Stimulated activated memory B cell treated with anti-CD40 and anti-IgM and Interleukin-4, amounts not matched to agents 10 μg/mL and 1 μg/mL and 100 μg/mL, for 72 hours (primary cell): ENCODE data around the gene MAPK10.
A peak's percentile ranks its signal among the peaks of the same experiment; 100 is the strongest.
"Not testable (repeated sequence)": the region's sequence is repeated elsewhere in the genome, so short reads cannot be mapped to it uniquely, and the experiment has no call there.

Experiments
- ATAC-seq: fragments of 150-1000 bp; cut with Tn5 transposase; 2 replicates; pipeline ENCODE4 v1.10.0; 2021
- H3K27ac Mint-ChIP-seq: one replicate; pipeline ENCODE4 v1.8.0; 2022; ENCODE audit warnings: mild to moderate bottlenecking, mixed read lengths
- H3K27me3 Mint-ChIP-seq: one replicate; pipeline ENCODE4 v1.8.0; 2022; ENCODE audit warnings: mixed read lengths
- H3K36me3 Mint-ChIP-seq: one replicate; pipeline ENCODE4 v1.8.0; 2022; ENCODE audit warnings: mixed read lengths
- H3K4me1 Mint-ChIP-seq: one replicate; pipeline ENCODE4 v1.8.0; 2022; ENCODE audit warnings: mixed read lengths
- H3K4me3 Mint-ChIP-seq: one replicate; pipeline ENCODE4 v1.8.0; 2022; ENCODE audit warnings: mild to moderate bottlenecking, moderate library complexity, mixed read lengths
- H3K9me3 Mint-ChIP-seq: one replicate; pipeline ENCODE4 v1.8.0; 2022; ENCODE audit warnings: mixed read lengths

The MAPK10 gene

DNA sequence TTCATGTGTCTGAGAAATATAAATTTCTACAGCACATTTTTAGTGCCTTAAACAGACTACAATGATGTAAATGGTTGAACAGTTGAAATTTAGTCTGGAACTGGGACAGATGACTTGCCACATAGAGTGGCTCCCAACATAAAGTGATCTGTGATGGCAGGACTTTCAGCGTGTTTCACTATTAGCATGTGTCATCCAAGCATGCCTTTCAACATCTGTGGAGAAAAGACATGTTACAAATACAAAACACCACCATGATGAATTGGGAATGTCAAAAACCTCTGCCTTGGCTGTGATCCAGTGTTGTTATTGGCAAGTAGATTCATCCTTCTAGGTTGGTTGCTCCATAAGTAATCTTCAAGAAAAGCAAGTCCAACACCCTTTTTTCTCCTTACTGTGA is 348.7 kb downstream of the MAPK10 start:
- H3K27me3 Mint-ChIP-seq: no peaks in the 10 kb centered on the region
- H3K27ac Mint-ChIP-seq: no peak overlapping the region
- H3K36me3 Mint-ChIP-seq: no peaks in the 10 kb centered on the region
- H3K9me3 Mint-ChIP-seq: no peaks in the 10 kb centered on the region
- no peak for ATAC-seq
- no peak overlapping the region for H3K4me3 Mint-ChIP-seq
- peaks cover 12% of the 10 kb centered on the region for H3K4me1 Mint-ChIP-seq

DNA sequence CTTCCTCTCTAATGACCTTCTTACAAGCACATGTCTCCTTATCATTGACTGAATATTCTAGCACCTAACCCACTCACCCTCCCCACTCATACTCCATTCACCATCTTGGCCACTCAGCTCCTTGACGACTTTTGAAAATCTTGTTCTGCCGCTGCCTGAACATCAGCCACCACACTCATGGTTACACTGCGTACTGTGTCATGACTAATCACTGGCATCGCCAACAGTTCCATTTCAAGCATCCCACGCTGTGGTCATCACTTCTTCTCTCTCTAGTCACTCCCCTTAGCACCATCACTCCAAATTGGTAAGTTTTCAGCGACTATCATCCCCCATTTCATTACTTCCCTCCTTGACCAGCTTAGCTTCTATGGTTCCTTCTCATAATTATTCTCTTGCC is 352.8 kb downstream of the MAPK10 start:
- ATAC-seq: no peak
- peaks cover 17% of the 10 kb centered on the region for H3K36me3 Mint-ChIP-seq
- no peaks in the 10 kb centered on the region for H3K27me3 Mint-ChIP-seq
- no peak overlapping the region for H3K4me3 Mint-ChIP-seq
- H3K27ac Mint-ChIP-seq: no peak overlapping the region
- no peaks in the 10 kb centered on the region for H3K4me1 Mint-ChIP-seq
- no peaks in the 10 kb centered on the region for H3K9me3 Mint-ChIP-seq

GRCh38 chr4:86006057-86006456 is 353.8 kb downstream of the MAPK10 start:
- no peaks in the 10 kb centered on the region for H3K9me3 Mint-ChIP-seq
- H3K27me3 Mint-ChIP-seq: no peaks in the 10 kb centered on the region
- H3K4me1 Mint-ChIP-seq: no peaks in the 10 kb centered on the region
- H3K4me3 Mint-ChIP-seq: no peak overlapping the region
- no peak for ATAC-seq
- H3K27ac Mint-ChIP-seq: no peak overlapping the region
- peaks cover 26% of the 10 kb centered on the region for H3K36me3 Mint-ChIP-seq

GRCh38 chr4:86004030-86004429 is 355.8 kb downstream of the MAPK10 start:
- Mint-ChIP-seq H3K36me3 (peaks cover 32% of the 10 kb centered on the region), H3K4me1 (no peaks in the 10 kb centered on the region), H3K9me3 (no peaks in the 10 kb centered on the region), H3K4me3 (no peak overlapping the region), H3K27me3 (no peaks in the 10 kb centered on the region), H3K27ac (no peak overlapping the region)
- ATAC-seq: no peak

GRCh38 chr4:86001591-86001990 is 358.3 kb downstream of the MAPK10 start:
- no peak overlapping the region for H3K27ac Mint-ChIP-seq
- ATAC-seq: no peak

DNA sequence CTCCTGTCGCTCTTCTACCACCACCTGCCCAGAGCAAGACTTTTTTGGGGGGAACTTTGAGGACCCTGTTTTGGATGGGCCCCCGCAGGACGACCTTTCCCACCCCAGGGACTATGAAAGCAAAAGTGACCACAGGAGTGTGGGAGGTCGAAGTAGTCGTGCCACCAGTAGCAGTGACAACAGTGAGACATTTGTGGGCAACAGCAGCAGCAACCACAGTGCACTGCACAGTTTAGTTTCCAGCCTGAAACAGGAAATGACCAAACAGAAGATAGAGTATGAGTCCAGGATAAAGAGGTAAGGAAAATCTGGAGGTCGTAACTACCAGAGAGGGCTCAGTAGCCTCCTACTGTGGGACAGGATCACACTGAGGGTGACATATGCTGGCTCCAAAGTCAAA is 364.5 kb downstream of the MAPK10 start:
- no peaks in the 10 kb centered on the region for H3K27me3 Mint-ChIP-seq
- no peak overlapping the region for H3K4me3 Mint-ChIP-seq
- peaks cover 39% of the 10 kb centered on the region for H3K36me3 Mint-ChIP-seq
- peak overlapping the region; percentile 65 for H3K27ac Mint-ChIP-seq
- peaks cover 7% of the 10 kb centered on the region for H3K4me1 Mint-ChIP-seq
- H3K9me3 Mint-ChIP-seq: no peaks in the 10 kb centered on the region
- peak; percentile 84 for ATAC-seq

More at GRCh38 chr4:86001591-86001990, 358.3 kb downstream of the MAPK10 start:
- Mint-ChIP-seq H3K27me3 (no peaks in the 10 kb centered on the region), H3K4me3 (no peak overlapping the region), H3K4me1 (no peaks in the 10 kb centered on the region), H3K9me3 (no peaks in the 10 kb centered on the region), H3K36me3 (peaks cover 44% of the 10 kb centered on the region)

- peak overlapping the region; percentile 65 for H3K27ac Mint-ChIP-seq
- H3K36me3 Mint-ChIP-seq: peaks cover 36% of the 10 kb centered on the region
- H3K27me3 Mint-ChIP-seq: no peaks in the 10 kb centered on the region
- peaks cover 7% of the 10 kb centered on the region for H3K4me1 Mint-ChIP-seq
- no peak for ATAC-seq
- no peak overlapping the region for H3K4me3 Mint-ChIP-seq
- H3K9me3 Mint-ChIP-seq: no peaks in the 10 kb centered on the region
Measured at GRCh38 chr4:85994576-85994975, 365.3 kb downstream of the MAPK10 start.

- Mint-ChIP-seq H3K4me3 (no peak overlapping the region), H3K9me3 (no peaks in the 10 kb centered on the region), H3K27ac (no peak overlapping the region), H3K36me3 (peaks cover 41% of the 10 kb centered on the region), H3K27me3 (no peaks in the 10 kb centered on the region), H3K4me1 (peaks cover 7% of the 10 kb centered on the region)
- ATAC-seq: no peak
Measured at GRCh38 chr4:85993641-85994040, 366.2 kb downstream of the MAPK10 start.

DNA sequence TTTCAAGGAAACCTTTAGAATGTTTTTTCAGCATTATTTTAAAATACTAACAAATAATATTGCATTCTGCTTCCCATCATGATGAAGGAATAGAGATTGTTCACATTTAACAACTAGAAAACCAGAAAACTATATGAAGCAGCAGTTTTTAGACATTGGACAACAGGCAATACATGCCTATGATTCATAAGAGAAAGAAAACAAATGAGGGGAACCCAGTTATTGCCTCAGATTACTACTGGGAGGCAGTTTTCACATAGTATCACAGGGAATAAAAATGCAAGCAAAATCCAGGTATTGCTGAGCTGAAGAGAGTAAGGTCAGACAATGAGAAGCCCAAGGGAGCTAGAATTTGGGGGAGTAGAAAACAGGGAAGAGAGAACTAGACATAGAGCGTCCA is 373.6 kb downstream of the MAPK10 start:
- H3K9me3 Mint-ChIP-seq: no peaks in the 10 kb centered on the region
- H3K4me1 Mint-ChIP-seq: no peaks in the 10 kb centered on the region
- H3K4me3 Mint-ChIP-seq: no peak overlapping the region
- no peak overlapping the region for H3K27ac Mint-ChIP-seq
- no peak for ATAC-seq
- H3K36me3 Mint-ChIP-seq: peaks cover 36% of the 10 kb centered on the region
- H3K27me3 Mint-ChIP-seq: no peaks in the 10 kb centered on the region

DNA sequence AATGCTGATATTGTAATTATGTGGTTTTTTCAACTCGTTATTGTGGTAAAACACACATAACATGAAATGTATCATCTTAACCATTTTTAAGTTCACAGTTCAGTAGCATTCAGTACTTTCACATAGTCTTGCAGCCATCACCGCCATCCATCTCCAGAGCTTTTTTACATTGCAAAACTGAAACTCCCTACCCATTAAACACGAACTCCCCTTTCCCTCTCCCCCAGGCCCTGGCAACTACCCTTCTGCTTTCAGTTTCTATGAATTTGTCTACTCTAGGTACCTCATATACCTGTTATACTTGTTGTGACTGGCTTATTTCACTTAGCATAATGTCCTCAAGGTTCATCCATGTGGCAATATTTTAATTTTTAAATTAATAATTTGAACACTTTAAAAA is 380.6 kb downstream of the MAPK10 start:
- H3K36me3 Mint-ChIP-seq: peaks cover 39% of the 10 kb centered on the region
- peak overlapping the region; percentile 46 for H3K27ac Mint-ChIP-seq
- peak; percentile 71 for ATAC-seq
- no peaks in the 10 kb centered on the region for H3K9me3 Mint-ChIP-seq
- no peaks in the 10 kb centered on the region for H3K27me3 Mint-ChIP-seq
- peak overlapping the region; percentile 1 for H3K4me3 Mint-ChIP-seq
- peaks cover 10% of the 10 kb centered on the region for H3K4me1 Mint-ChIP-seq

DNA sequence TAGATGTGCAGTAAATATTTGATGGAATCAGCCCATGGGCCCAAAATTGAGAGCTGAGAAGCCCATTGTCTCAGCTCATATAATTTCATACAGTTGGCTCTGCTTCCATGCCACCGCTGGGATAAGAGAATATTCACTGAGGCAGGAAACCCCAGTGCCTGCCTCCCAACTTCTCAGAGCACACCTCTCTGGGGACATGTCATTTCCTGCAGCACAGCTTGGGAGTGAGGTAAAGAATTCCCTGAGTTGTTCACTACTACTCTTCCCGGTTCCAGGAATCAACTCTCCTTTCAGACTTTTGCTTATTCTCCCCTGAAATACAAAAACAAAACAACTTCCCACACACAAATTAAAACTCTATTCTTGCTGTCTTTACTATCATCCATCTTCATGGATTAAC is 389.3 kb downstream of the MAPK10 start:
- Mint-ChIP-seq H3K9me3 (no peaks in the 10 kb centered on the region), H3K27me3 (no peaks in the 10 kb centered on the region), H3K36me3 (peaks cover 15% of the 10 kb centered on the region), H3K27ac (no peak overlapping the region), H3K4me3 (no peak overlapping the region), H3K4me1 (peaks cover 15% of the 10 kb centered on the region)
- no peak for ATAC-seq

DNA sequence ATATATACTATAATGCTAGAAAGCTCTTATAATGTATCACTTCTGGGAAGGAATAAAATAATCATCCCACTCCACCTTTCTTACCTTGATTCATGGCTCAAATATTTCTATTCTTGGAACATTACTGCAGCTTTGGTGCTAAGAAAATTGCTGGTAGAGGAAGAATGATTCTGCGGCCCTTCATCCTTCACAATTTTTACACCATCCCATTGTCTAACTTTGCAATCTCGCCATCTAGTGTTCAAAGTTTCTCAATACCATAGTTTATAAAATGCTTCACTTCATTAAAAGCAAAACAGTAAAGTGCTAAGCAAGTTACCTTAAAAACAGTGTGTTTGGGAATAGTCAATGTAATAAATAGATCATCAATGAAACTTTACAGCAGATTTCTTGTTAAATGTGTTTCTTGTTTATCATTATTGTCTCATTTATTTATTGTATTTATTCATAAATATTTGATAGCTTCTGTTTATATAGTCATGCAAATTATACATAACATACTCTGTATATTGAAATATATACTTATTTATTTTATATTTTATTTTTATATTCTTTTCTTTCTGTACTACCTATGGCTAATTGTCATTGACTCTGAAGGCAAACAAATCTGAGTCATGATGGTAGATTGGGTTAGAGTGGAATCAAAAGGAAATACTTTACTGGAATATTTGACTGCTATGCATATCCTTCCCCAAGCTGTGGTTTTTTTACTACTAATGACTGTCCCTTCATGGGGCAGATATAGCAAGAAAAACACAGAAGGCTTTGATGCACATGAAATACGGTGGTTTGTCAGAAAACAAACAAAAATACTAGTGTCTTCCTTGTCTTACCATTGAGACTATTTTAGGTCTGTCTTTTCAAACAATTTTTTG is 390.7 kb downstream of the MAPK10 start:
- no peak for ATAC-seq
- Mint-ChIP-seq H3K4me3 (no peak overlapping the region), H3K4me1 (peaks cover 15% of the 10 kb centered on the region), H3K27ac (peak overlapping the region; percentile 52), H3K36me3 (peaks cover 28% of the 10 kb centered on the region), H3K9me3 (peaks cover 7% of the 10 kb centered on the region), H3K27me3 (no peaks in the 10 kb centered on the region)

DNA sequence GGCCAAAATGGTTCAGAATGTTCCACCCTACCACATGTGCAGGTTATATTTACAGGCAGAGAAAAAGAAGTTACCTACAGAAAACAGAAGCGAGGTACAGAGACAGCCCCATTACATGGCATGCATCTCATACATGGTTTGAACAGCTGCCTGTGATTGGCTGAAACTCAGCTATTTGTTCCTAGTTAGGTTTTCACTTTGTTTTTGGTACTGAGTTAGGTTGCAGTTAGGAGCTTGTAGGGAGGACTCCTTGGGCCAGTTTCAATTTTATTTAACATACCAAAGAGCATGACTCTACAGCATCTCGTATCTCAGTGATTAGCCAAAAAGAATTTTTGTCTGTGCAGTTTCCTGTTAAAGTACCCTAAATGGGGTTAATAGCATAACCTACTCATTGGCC is 392.0 kb downstream of the MAPK10 start:
- H3K36me3 Mint-ChIP-seq: peaks cover 30% of the 10 kb centered on the region
- H3K27me3 Mint-ChIP-seq: no peaks in the 10 kb centered on the region
- peak; percentile 45 for ATAC-seq
- H3K4me1 Mint-ChIP-seq: peaks cover 15% of the 10 kb centered on the region
- peak overlapping the region; percentile 52 for H3K27ac Mint-ChIP-seq
- peaks cover 9% of the 10 kb centered on the region for H3K9me3 Mint-ChIP-seq
- H3K4me3 Mint-ChIP-seq: no peak overlapping the region

DNA sequence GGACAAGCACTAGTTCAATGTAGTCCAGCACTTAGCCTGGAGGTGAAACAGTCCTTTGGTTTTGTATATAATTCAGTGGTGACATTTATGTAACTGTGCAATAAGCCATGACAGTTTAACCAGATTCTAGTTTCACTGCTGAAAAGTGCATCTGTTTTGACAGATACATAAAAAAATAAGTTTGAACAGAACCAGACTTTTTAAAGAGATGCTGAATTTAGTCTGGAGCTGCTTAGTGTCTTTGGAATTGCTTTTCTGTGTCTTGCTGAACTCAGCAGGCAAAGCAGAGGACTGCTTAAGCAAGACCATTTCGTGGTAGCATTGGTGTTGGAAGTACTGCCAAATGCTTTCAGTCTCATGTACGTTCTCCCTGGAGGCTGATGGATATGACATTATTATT is 393.5 kb downstream of the MAPK10 start:
- Mint-ChIP-seq H3K4me1 (peaks cover 15% of the 10 kb centered on the region), H3K27me3 (no peaks in the 10 kb centered on the region), H3K36me3 (peaks cover 17% of the 10 kb centered on the region), H3K9me3 (peaks cover 9% of the 10 kb centered on the region), H3K4me3 (no peak overlapping the region), H3K27ac (peak overlapping the region; percentile 52)
- ATAC-seq: peak; percentile 36

DNA sequence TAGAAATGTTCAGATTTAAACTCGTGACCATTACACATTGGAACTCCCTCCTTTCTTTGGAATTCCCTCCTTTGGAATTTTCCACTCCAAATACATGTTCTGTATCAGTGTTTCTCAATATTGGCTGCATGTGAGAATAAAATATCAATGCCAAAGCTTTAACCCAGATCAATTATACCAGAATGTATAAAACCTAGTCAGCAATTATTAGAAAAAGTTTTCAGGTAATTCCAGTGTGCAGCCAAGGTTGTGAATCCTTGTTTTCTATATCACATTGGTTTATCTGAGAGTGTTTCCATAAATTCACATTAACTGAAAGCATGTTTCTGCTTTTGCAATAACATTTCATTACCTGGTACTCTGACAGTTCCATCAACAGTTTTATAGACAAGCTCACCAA is 394.3 kb downstream of the MAPK10 start:
- H3K9me3 Mint-ChIP-seq: peaks cover 9% of the 10 kb centered on the region
- no peak for ATAC-seq
- no peaks in the 10 kb centered on the region for H3K27me3 Mint-ChIP-seq
- H3K4me3 Mint-ChIP-seq: no peak overlapping the region
- no peak overlapping the region for H3K27ac Mint-ChIP-seq
- peaks cover 15% of the 10 kb centered on the region for H3K4me1 Mint-ChIP-seq
- H3K36me3 Mint-ChIP-seq: peaks cover 17% of the 10 kb centered on the region

DNA sequence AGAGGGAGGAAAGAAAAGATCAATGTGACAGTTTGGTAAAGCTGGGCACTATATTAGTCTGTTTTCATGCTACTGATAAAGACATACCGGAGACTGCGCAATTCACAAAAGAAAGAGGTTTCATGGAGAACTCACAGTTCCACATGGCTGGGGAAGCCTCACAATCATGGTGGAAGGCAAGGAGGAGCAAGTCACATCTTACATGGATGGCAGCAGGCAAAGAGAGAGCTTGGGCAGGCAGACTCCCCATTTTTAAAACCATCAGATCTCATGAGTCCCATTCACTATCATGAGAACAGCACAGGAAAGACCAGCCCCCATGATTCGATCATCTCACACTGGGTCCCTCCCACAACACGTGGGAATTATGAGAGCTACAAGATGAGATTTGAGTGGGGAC is 394.8 kb downstream of the MAPK10 start:
- H3K9me3 Mint-ChIP-seq, H3K27me3 Mint-ChIP-seq, H3K27ac Mint-ChIP-seq, ATAC-seq, H3K4me3 Mint-ChIP-seq: not testable (repeated sequence)
- Mint-ChIP-seq H3K36me3 (peaks cover 17% of the 10 kb centered on the region), H3K4me1 (peaks cover 15% of the 10 kb centered on the region)
